Body of pancreas (tissue), 4 donors: ENCODE data around the gene KRT38.

Experiments
- POLR2A ChIP-seq, 3 donors: fragments of 450-650 bp; IDR thresholded peaks; one replicate each; pipeline ENCODE4 v1.6.1; 2016; ENCODE audit warnings: antibody characterized with exemption in 3 of 3, mild to moderate bottlenecking in 2 of 3
- TF ChIP-seq, protein P1 (sequence below), 7 experiments: fragments of 450-650 bp in 4 of 7; fragments of 200-600 bp in 3 of 7; sonication (generic) in 3 of 7; IDR thresholded peaks; one replicate each; pipeline ENCODE4 v1.5.1; 2016 to 2019; ENCODE audit warnings: antibody characterized with exemption in 7 of 7

DNA sequence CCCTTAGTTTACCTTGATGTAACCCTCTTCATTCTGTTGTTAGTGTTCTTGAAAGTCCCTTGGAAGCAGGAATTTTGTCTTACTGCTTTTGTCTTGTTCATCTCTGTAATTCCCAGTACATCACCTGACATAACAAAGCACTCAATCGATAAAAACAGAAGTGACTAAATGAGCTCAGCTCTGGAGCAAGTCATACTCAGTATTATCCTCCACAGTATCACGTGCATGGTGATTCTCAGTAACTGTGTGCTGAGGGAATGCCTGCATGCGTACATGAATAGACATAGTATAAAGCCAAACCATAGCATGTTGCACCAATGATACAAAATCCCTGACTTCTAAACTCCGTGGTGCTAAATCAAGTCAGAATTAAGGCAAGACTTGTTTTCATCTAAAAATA, 7.2 kb downstream of the KRT38 start:
- TF ChIP-seq, protein P1, sequence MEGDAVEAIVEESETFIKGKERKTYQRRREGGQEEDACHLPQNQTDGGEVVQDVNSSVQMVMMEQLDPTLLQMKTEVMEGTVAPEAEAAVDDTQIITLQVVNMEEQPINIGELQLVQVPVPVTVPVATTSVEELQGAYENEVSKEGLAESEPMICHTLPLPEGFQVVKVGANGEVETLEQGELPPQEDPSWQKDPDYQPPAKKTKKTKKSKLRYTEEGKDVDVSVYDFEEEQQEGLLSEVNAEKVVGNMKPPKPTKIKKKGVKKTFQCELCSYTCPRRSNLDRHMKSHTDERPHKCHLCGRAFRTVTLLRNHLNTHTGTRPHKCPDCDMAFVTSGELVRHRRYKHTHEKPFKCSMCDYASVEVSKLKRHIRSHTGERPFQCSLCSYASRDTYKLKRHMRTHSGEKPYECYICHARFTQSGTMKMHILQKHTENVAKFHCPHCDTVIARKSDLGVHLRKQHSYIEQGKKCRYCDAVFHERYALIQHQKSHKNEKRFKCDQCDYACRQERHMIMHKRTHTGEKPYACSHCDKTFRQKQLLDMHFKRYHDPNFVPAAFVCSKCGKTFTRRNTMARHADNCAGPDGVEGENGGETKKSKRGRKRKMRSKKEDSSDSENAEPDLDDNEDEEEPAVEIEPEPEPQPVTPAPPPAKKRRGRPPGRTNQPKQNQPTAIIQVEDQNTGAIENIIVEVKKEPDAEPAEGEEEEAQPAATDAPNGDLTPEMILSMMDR (IDR thresholded peaks at IDR 0.05) = no peak
- no peak for TF ChIP-seq POLR2A (IDR thresholded peaks at IDR 0.05)
